ENCODE results near the gene GCK.

DNA sequence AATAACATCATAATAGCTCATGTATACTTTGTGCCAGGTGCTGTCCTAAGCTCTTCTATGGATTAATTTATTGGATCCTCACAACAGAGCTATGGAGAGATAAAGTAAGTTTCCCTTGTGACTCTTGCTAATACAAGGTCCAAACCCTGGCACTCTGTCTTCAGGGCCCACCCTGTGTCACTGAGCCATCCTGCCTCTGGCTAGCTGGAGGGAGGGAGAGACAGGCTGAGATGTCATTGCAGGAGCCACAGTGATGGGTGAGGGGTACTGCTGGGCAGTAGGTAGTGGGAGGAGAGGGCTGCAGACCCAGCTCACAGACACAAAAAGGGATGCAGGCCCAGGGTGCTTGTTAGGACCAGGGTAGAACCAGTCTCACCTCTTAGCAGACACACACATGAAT, 16.9 kb downstream of the GCK start:
- TF ChIP-seq, protein P1, sequence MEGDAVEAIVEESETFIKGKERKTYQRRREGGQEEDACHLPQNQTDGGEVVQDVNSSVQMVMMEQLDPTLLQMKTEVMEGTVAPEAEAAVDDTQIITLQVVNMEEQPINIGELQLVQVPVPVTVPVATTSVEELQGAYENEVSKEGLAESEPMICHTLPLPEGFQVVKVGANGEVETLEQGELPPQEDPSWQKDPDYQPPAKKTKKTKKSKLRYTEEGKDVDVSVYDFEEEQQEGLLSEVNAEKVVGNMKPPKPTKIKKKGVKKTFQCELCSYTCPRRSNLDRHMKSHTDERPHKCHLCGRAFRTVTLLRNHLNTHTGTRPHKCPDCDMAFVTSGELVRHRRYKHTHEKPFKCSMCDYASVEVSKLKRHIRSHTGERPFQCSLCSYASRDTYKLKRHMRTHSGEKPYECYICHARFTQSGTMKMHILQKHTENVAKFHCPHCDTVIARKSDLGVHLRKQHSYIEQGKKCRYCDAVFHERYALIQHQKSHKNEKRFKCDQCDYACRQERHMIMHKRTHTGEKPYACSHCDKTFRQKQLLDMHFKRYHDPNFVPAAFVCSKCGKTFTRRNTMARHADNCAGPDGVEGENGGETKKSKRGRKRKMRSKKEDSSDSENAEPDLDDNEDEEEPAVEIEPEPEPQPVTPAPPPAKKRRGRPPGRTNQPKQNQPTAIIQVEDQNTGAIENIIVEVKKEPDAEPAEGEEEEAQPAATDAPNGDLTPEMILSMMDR (IDR thresholded peaks at IDR 0.05), result no peak
- no peak for TF ChIP-seq EZH2 (IDR thresholded peaks at IDR 0.05; ENCODE audit: borderline replicate concordance, insufficient read depth, low read depth, low read length, poor library complexity, severe bottlenecking)
